Activated T-cell treated with anti-CD3 and anti-CD28 coated beads, Interleukin-2, amount 50 U/mL, for 48 hours (primary cell): ENCODE data around the gene ADAMTS7.

Experiments
- DNase-seq, 2 experiments: peaks; one replicate each; pipeline ENCODE4 v3.0.0-alpha.2; 2020

ADAMTS7 gene

DNA sequence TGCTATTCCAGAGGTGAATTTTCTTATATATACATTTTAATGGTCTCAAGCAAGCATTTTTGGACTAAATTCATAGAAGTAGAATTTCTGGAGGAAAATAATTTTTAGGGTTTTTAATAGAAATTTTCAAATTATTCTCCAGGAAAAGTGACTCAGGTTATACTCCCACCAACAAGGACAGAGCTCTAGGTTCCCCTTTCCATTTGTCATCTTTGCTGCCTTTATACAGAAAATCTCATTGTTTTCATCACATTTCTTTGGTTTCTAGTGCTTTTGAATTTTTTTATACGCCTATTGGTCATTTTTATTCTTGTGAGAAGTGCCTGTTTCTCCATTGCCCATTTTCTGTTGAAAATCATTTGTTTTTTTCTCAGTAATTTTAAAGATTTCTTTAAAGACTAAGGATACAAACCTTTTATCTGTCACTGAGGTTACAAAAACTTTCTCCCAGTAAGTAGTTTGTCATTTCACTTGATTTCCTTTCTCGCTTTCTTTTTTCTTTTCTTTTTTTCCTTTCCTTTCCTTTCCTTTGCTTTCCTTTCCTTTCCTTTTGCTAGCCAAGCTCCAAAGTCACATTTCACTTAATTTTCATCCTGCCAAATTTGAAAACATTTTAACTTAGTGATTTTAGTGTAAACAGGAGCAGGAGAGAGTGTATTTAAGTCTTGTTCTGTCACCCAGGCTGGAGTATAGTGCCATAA, 93.2 kb downstream of the ADAMTS7 start:
- no peak for DNase-seq

DNA sequence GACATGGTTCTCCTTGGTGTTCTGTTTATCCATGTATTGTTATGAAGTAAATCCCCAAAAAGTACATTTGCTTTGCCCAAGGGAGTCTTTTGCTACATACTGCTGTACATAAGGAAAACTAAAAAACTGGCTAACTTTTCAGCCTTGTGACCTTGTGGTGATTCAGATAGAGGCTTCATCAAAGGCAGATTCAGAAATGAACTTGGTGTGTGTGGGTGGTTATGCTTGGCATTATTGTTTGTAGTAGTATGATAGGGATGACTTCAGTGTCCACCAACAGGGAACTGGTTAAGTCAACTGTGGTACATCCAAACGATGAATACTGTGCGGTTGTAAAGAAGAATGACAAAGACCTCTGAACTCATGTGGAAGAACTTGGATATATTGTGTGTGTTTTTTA, 94.6 kb downstream of the ADAMTS7 start:
- no peak for DNase-seq

- DNase-seq = peak in 1 of 2 experiments; percentile 30
Measured at GRCh38 chr15:78715930-78716329, 95.3 kb downstream of the ADAMTS7 start.

- no peak for DNase-seq
Measured at GRCh38 chr15:78715434-78715833, 95.8 kb downstream of the ADAMTS7 start.

- peak in 1 of 2 experiments; percentile 21 for DNase-seq
Measured at GRCh38 chr15:78714890-78715289, 96.4 kb downstream of the ADAMTS7 start.

DNA sequence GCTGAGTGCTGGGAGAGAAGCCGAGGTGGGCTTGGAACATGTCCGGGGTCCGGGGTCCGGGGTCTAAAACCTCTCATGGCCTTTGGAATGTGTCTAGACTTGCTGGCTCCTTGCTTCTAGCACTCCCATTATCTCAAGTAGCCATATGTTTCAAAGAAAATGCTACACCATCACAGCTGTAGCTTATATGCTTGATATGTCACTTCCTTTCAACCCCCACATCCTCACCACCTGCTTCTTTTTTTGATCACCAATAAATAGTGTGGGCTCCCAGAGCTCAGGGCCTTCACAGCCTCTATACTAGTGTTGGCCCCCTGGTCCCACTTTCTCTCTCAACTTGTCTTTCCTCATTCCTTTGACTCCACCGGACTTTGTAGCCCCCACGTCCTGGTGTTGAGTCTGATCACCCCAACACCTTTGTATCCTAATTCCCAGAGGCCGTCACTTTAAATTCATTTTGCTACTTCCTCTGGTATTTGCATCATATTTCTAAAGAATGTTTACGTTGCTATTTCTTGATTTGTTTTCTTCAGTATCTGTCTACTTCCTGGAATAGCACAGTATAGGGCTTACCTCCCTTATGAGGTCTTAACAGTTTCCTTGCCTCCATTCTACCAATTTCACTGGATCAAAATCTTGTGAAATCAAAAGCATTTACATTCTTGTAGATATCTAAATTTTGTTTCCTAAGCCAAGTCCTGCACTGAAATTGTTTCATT, 98.3 kb downstream of the ADAMTS7 start:
- peak in 1 of 2 experiments; percentile 3 for DNase-seq

GRCh38 chr15:78711638-78712037, 99.6 kb downstream of the ADAMTS7 start:
- no peak for DNase-seq

DNA sequence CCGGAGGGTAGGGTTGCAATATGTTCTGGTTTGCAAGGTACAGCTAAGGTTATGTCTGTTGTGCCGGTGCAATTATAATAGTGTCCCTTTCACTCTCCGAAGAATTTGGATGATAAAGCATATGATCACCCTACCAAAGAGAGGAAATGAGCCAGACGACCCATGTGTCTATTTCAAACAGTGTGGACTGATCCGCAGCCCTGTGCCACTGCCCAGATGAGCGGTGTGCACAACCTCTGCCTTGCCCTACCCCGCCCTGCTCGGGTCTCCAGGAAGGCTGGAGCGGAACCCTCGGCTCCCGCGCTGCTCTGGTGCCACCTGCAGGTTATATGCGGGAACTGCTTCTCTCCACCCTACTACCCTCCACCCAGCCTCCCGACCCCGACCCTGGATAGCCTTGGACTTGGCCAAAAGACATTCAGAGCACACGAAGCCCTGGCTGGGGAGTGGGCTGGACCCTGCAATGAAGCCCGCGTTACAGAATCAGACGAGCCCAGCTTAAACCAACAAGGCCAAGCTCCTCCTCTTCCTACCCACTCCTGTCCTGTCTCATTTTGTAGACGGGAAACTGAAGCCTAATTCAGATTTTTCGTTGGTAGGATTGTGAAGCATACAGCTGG, 101.9 kb downstream of the ADAMTS7 start:
- peak; percentile 81 to 83 for DNase-seq
